ENCODE measurements around the gene PDZD7.

GRCh38 chr10:101001659-101002035 lies 29.3 kb downstream of the PDZD7 start:
- TF ChIP-seq JUN (IDR thresholded peaks at IDR 0.05; ENCODE audit: low read depth, low read length) (no peak), POLR2A (IDR thresholded peaks at IDR 0.05; ENCODE audit: control extremely low read depth in 1 of 2, low read depth in 2 of 2, low read length in 2 of 2) (no peak), JUND (IDR thresholded peaks at IDR 0.05; ENCODE audit: low read length) (no peak), TAF1 (IDR thresholded peaks at IDR 0.05; ENCODE audit: low read depth, low read length) (no peak), POLR2AphosphoS5 (IDR thresholded peaks at IDR 0.05; ENCODE audit: low read depth, low read length) (no peak), BRCA1 (IDR thresholded peaks at IDR 0.05; ENCODE audit: low read depth, low read length) (no peak), NANOG (IDR thresholded peaks at IDR 0.05; ENCODE audit: insufficient read depth, low read depth, low read length, poor library complexity, severe bottlenecking) (no peak), EP300 (IDR thresholded peaks at IDR 0.05; ENCODE audit: borderline replicate concordance in 1 of 2, low read depth in 2 of 2, low read length in 2 of 2) (no peak), CBX5 (IDR thresholded peaks at IDR 0.05; ENCODE audit: low read depth, low read length) (no peak), SP4 (IDR thresholded peaks at IDR 0.05; ENCODE audit: low read length) (no peak)
- TF ChIP-seq, protein P1, sequence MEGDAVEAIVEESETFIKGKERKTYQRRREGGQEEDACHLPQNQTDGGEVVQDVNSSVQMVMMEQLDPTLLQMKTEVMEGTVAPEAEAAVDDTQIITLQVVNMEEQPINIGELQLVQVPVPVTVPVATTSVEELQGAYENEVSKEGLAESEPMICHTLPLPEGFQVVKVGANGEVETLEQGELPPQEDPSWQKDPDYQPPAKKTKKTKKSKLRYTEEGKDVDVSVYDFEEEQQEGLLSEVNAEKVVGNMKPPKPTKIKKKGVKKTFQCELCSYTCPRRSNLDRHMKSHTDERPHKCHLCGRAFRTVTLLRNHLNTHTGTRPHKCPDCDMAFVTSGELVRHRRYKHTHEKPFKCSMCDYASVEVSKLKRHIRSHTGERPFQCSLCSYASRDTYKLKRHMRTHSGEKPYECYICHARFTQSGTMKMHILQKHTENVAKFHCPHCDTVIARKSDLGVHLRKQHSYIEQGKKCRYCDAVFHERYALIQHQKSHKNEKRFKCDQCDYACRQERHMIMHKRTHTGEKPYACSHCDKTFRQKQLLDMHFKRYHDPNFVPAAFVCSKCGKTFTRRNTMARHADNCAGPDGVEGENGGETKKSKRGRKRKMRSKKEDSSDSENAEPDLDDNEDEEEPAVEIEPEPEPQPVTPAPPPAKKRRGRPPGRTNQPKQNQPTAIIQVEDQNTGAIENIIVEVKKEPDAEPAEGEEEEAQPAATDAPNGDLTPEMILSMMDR (IDR thresholded peaks at IDR 0.05; ENCODE audit: control extremely low read depth in 1 of 3, insufficient read depth in 1 of 3, low read depth in 1 of 3, low read length in 3 of 3), result no peak

Measured in H1 (cell line).